NOMO-1 (cell line): ENCODE data around the gene BCO2.
A peak's percentile ranks its signal among the peaks of the same experiment; 100 is the strongest.

Experiments
- DNase-seq, 2 experiments: peaks; one replicate each; lab custom pipeline; 2025; ENCODE audit not compliant: unreplicated experiment in 2 of 2; lab: John Stamatoyannopoulos, UW

Gene BCO2

DNA sequence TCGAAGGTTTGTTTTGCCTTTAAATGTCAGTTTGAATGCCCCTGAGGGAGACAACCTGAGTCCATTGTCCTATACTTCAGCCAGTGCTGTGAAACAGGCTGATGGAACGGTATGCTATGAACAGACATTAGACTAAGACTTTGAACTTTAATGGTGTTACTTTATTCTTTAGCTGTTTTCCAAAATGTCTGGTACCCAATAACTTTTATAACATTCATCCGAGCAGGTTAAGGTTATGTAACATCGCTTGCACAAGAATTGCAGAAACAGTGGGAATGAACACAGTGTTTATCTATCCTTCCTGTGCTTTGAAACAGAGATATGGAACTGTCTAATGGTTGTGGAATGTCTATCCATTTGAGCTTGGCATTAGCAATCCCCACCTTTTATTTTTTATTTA is 38.4 kb downstream of the BCO2 start:
- DNase-seq, result no peak

DNA sequence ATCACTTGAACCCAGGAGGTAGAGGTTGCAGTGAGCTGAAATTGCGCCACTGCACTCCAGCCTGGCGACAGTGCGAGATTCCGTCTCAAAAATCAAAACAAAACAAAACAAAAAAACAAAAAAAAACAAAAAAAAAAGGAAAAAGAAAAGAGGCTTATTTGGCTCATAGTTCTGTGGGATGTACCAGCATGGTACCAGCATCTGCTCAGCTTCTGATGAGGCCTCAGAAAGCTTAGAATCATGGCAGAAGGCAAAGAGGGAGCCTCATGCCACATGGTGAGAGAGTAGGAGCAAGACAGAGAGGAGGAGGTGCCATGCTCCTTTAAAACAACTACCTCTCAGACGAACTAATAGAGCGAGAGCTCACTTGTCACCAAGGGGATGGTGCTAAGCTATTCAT is 40.3 kb downstream of the BCO2 start:
- no peak for DNase-seq

DNA sequence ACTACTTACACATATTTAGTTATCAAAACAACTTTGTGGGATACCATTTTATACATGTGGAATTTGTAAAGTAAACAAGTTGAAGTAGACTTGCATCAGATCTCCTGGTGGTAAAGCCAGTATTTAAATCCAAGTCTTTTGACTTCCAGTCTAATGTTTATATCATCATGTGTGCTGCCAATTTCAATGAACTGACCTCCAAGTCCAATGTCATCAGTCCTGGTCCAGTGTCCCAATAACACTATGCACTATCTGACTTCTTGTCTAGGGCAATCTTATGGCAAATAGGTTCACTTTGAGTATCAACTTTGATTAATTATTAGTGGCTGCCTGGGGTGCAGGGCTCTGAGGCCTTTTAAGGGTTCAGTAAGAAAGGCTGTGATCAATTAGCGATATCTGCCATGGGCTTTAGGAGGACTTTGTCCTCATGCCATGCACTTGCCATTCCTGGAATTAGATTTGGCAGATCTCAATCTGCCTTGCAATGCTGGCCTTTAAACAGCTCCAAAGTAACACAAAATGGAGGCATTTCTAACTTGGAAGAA is 41.3 kb downstream of the BCO2 start:
- no peak for DNase-seq

DNA sequence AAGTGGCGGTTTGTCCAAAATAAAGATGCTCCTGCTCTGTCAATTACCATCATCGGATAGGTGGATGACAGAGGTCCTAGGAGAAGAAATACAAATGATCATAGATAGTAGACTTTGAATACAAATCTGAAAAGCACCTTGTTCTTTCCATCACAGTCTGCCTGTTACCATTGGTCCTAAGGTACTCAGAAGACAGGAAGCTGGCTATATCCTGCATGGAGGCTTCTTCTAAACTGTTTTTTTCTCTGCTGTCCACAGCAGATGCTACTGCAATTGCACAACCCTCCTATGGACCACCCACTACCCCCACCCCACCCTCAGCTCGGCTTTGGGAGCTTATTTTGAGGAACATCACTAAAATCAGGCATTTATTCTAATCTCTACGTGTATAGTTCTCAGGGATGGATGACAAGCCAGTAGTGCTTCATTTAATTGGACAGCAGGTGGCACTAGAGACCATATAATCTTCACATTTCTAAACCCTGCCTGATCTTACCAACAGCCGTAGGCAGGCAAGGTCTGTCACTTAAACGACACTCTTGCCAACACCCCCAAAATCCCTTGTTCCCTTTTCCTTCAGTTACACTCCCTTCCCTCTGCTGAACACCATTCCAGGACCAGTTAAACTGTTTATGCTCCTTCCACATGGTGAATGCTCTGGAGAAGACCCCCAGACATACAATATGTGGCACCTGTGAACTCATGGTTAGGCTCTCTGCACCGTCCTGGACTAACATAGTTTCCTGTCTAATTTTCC is 44.3 kb downstream of the BCO2 start:
- peak; percentile 24 to 75 for DNase-seq

DNA sequence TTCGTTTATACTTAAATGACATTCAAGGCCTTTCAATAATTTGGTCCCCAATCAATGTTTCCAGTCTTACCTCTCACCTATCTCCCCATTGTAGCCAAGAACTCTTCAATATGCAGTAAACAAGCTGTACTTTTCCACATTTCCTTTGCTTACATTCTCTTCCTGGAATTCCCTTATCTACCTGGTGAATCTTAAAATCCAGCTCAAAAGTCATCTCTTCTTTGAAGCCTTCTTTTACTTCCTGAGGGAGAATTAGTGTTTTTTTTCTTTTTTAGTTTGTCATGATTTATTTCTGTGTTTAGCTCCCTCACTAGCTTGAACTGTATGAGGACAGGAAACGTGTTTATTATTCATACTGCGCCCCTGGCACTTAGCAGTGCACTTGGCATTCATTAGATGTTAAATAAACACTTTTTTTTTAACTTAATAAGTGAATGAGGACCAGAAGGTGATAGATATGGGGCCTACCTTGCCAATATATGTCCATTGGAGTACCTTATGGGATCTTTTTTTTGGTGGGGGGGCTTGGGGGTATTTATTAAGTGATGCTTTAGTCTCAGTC is 46.0 kb downstream of the BCO2 start:
- no peak for DNase-seq

DNA sequence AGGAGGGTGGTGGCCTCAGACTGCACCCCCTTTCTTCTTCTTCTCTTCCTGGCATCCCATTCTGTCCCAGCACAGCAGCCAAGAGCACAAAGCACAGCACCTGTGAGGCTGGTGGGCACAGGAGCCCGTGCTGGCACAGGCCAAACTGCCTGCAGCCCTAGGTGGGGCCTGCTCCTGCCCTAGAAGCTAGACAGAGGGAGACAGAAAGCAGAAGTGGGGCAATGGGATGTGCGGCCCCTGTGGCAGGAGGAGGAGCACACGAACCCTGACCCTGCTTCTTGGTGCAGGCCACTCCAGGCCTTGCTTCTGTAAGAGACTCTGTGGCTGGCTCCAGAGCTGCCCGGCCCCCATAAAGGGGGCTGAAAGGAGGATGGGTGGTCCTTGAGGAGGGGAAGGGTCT is 47.0 kb downstream of the BCO2 start:
- peak; percentile 26 to 51 for DNase-seq

DNA sequence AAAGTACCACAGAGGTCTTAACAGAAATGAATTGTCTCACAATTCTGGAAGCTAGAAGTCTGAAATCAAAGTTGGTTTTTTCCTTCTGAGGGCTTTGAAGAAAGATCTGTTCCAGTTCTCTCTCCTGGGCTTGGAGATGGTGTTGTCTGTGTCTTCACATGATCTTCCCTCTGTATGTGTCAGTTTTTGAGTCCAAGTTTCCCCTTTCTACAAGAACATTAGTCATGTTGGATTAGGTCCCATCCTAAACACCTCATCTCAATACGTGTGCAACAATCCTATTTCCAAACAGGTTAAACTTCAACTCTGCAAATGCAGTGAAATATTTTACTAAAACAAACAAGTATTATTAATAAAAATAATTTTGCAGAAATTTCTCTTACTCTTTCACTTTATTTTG is 47.8 kb downstream of the BCO2 start:
- no peak for DNase-seq

DNA sequence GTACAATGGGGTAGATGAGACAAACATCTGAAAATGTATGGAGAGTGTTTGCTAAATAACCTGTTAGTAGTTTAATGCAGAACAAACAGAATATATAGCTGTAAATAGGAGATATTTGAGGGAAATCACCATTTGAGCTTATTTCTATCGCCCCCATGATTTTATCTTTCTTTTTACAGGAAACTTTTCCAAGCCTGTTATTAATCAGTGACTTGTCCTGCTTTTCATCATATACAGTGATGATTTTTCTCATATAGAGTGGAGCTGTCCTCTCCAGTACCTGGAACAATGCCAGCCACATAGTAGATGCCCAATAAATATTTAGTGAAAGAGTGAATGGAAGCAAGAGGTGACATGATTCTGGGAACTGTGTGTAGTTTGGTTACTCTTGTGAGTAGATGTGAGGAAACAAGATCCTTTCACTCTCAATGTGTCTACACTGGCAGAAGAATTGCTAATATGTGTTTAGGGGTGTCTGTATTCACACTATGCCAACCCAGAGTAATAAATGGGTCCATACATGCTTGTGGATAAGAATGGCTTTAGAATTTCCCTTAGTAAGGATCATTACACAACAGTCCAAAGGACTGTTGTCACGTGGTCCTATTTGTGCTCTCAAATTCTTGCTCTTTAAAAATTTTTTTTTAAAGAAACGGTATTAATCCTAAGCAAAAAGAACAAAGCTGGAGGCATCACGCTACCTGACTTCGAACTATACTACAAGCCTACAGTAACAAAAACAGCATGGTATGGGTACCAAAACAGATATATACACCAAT is 48.6 kb downstream of the BCO2 start:
- DNase-seq, result no peak

DNA sequence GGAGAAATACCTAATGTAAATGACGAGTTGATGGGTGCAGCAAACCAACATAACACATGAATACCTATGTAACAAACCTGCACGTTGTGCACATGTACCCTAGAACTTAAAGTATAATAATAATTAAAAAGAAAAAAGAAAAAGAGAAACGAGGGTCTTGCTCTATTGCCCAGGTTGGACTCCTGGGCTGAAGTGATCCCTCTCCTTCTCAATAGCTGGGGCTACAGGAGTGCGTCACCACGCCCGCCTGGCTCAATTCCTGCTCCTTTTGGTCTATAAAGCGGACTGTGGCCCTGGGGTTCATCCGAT is 50.4 kb downstream of the BCO2 start:
- DNase-seq, result no peak

DNA sequence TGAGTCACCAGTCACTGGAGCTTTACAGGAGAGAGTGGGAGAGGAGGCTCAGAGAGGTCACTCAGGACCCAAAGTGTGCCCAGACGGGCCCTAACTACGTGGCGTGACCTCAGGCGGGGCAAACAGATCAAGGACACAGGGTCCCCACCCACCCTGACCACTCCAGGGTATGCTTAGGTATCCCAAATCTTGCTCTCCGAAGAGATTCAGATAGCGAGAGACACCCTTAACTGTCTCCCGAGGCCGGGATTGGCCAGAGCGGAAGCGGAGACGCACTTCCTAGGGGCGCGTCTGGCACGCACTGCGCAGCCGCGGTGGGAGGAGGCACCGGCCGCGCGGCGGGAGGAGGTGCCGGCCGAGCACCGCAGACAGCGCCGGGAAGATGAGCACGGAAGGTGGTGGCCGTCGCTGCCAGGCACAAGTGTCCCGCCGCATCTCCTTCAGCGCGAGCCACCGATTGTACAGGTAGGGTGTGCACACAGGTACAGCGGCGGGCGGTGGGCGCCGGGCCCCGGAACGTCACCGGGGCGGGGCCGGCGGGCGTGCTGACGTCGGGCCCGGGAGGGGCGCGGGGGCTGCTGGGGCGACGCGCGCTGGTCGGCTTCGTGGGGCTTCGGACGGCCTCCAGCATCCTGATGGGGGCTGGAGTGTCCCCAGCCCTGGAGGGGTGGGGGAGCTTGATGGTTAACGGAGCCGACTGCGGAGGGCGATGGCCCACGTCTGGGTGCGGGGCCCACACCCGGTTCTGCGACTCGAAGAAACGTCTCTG is 50.9 kb downstream of the BCO2 start, which contains the start of gene PTS:
Gene PTS, plus strand, starts transcription at position 367 of the 769 bp plus-strand sequence. Its CDS starts 16 bp downstream, at position 383.
- DNase-seq, result peak; percentile 88

DNA sequence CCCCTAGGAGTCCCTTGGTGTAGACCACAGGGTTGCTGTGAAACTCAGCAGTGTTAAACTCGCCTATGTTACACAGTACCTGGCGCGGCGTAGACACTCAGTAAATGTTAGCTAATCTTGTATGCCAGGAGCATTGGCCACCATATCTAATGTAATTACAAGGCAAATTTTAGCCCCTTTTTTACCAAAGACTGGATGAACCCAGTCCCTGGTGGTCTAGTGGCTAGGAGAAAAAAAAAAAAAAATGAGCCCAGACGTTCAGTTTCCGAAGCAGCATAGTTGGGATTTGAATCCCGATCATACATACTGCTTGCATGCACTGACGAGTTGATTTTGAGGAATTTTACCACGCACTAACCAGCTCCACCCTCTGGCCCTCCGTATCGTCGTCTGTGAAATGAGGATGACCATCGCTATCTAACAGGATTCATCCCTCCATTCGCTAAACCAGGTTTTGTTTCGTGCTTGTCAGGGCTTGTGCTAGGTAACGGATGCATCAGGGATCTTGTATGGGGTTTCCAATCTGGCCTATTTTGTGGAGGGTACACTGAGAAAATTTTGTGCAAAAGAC is 51.6 kb downstream of the BCO2 start:
- DNase-seq, result no peak

DNA sequence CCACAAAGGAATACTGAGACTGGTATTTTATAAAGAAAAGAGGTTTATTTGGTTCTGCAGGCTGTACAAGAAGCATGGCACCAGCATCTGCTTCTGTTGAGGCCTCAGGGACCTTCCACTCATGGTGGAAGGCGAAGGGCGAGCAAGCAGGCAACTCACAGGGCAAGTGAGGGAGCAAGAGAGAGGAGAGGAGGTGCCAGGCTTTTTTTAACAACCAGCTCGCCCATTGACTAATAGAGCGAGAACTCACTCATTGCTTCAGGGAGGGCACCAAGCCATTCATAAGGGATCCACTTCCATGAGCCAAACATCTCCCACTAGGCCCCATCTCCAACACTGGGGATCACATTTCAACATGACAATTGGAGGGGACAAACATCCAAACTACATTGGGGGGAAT is 52.2 kb downstream of the BCO2 start:
- no peak for DNase-seq

DNA sequence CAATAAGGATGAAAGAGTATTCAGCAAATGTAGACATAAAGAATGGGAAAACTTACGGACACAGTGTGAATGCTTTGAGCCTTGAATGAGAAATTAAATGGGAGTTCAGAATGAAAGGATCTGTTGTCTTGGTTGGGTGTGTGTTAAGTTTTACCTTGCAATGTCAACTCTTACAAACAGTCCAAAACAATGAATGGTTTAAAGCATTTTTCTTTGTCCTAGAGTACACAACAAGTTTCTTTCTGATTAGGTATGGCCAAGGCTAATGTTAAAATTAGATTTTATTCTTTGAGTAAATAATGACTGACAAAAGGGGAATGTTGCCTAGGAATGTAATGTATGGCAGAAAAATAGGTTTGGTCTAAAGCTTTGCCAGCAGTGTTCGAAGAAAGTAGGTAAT is 53.4 kb downstream of the BCO2 start:
- no peak for DNase-seq

DNA sequence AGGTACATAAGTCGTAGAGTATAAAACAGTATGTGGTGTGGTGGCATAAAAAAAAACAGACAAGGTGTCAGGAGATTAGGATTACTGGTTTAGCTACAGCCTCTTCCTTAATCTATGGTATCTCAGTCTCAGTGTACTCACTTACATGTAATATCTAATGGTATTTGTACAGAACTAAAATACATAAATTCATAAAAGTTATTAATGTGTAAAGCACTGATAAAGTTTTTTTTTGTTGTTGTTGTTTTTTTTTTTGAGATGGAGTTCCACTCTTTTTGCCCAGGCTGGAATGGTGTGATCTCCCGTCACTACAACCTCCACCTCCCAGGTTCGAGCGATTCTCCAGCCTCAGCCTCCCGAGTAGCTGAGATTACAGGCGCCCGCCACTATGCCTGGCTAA is 53.8 kb downstream of the BCO2 start:
- no peak for DNase-seq

DNA sequence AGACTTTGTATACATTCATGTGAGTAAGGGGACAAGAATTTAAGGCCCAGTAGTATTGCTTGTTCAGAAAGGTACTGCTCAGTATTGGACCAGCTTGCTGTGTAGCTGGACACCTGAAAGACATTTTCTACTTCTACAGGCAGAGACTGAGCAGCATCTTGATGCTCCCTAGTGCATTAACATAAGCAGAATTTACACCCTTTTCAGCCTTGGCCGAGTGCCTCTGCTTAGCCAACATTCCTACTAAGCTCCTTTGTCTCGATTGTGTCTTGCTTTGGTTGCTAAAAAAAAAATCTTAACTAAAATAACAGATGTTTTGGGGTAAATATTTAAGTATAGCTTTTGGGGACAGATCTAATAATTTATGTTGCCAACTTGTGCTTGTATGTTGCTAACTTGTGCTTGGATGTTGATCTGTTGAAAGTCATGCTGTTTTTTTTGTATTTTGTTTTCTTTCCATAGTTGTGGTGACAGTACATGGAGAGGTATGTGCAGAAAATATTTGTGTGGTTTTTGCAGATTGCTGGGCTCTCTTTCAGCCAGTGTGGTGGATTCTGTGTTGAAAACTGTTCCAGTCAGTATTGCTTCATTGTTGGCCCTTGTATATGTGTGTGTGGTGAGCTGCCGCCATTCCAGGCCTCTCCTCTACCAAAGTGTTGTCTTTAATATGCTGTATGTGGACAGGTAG is 54.6 kb downstream of the BCO2 start:
- no peak for DNase-seq

DNA sequence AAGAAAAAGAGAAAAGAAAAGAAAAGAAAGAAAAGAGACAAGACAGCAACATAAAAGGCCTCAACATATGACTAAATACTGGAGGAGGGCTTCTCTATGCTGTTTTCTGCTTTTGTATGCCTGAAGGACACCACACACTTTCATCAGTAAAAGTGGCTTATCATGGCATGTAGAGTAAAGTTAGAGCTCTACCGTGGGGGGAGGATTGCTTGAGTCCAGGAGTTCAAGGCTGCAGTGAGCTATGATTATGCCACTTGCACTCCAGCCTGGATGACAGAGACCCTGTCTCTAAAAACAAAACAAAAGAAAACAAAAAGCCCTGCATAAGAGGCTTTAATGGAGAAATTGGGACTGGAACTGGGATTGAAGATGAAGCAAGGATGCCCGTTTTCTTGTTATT is 56.6 kb downstream of the BCO2 start:
- no peak for DNase-seq

DNA sequence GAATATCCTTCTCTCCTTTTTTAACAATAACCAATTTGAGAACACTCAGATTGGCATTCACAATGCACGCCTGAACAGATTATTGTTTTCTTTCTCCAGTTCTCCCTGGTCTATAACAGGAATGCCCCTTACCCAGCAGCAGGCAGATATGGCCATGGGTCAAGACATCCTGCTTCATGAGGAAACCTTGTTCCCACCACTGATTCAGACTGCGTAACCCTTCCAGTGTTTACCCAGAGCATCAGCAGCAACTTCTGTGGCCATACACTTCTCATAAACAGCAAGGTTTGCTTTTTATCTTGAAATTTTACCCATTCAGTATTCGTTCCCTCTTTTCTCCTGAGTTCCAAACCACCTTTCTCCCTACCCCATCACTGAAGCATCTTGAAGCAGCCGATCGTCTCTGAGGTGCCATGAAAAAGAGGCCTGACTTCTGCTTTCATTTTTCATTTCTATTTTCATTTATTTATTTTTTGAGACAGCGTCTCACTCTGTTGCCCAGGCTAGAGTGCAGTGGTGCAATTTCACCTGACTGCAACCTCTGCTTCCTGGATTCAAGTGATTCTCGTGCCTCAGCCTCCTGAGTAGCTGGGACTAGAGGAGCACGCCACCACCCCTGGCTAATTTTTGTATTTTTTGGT is 60.6 kb downstream of the BCO2 start:
- DNase-seq, result no peak

DNA sequence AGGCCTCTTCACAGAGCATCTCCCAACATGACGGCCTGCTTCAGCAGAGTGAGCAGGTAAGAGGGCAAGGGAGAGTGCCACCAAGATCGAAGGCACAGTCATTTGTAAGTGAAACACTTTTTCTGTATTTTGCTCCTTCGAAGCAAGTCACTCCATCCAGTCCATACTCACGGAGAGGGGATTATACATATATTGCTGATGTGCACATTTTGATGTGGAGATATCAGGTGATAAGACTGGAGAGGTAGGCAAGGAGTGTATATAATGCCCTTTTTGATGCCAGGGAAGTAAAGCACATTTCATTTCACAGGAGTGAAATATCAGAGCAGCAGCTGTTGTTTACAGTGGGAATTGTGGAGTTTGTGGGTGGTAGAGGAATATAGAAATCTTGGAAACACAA is 62.1 kb downstream of the BCO2 start:
- DNase-seq, result no peak

DNA sequence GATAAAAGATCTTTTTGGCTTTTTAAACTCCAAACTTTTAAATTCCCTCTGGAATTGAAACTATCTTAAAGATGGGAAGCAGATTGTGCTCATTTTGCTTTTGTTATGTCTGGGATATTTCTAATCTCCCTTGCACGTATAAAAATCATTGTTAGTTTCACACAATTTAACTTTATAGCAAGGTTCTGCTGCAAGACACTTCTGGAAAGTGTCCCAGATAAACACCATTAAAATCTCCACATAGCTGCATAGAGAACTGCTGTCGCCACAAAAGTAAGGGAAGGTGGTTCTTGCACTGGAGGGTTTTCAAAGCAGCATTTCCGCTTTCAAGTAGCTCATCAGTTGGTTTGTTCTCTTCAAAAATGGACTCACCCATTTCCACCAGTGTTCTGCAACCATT is 62.7 kb downstream of the BCO2 start:
- no peak for DNase-seq

DNA sequence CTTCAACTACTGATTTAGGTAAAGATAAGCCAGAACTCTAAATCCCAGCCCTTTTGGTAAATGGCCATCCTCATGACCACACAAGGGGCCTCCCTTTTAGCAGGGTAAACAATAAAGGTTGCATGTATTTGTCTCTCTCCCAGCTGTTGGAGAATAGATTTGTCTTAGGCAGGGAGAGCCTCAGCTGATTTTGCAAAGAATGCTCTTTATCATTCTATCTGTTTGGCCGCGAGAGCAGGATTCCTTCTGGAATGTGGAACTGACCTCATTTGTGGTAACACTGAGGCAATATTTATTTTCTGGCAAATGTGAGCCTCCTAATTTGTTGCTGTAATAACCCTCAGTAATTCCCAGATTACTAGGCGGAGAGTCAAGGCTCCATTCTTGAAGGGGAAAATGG is 66.2 kb downstream of the BCO2 start:
- DNase-seq, result no peak
